ENCODE data around the gene SELENOH. TPM values are rescaled to one million over a fixed set of nuclear protein-coding genes. Genes with fewer than 3 reads are reported as not detected.
"Not testable (repeated sequence)": the region's sequence is repeated elsewhere in the genome, so short reads cannot be mapped to it uniquely, and the experiment has no call there.

Gene SELENOH
- total RNA-seq, 1 donor from 2014 or later = 78.8 TPM

DNA sequence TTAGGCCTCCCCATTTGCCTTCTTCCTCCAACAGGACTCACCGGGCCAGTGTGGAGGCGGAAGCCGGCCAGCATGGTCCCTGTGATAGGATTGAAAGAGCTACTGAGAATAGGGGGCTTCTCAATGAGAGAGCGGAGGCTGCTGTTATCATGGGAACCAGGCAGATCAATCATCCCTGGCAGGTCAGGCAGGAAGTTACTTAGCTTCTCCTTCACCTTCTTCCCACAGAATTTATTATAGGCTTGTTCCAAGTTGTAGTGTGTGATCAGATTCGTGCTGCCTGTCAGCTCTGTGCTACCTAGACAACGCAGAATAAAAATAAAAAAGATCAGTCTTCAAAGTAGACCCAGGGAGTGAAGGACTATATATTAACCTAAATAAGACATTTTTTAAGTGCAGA, 36.4 kb upstream of the SELENOH start:
- intact Hi-C loops (cut with micrococcal nuclease) = no loop called here
- Histone ChIP-seq H3K4me1 (peaks cover 4% of the 10 kb centered on the region), H3K27me3 (ENCODE audit: low read depth) (no peaks in the 10 kb centered on the region), H3K9me3 (replicated peaks) (no peaks in the 10 kb centered on the region), H3K36me3 (peaks cover 49% of the 10 kb centered on the region), H3K27ac (replicated peaks) (no peak overlapping the region), H3K4me3 (no peak overlapping the region)
- DNase-seq = no peak
- TF ChIP-seq, protein P1, sequence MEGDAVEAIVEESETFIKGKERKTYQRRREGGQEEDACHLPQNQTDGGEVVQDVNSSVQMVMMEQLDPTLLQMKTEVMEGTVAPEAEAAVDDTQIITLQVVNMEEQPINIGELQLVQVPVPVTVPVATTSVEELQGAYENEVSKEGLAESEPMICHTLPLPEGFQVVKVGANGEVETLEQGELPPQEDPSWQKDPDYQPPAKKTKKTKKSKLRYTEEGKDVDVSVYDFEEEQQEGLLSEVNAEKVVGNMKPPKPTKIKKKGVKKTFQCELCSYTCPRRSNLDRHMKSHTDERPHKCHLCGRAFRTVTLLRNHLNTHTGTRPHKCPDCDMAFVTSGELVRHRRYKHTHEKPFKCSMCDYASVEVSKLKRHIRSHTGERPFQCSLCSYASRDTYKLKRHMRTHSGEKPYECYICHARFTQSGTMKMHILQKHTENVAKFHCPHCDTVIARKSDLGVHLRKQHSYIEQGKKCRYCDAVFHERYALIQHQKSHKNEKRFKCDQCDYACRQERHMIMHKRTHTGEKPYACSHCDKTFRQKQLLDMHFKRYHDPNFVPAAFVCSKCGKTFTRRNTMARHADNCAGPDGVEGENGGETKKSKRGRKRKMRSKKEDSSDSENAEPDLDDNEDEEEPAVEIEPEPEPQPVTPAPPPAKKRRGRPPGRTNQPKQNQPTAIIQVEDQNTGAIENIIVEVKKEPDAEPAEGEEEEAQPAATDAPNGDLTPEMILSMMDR (IDR thresholded peaks at IDR 0.05; ENCODE audit: borderline replicate concordance) = no peak

DNA sequence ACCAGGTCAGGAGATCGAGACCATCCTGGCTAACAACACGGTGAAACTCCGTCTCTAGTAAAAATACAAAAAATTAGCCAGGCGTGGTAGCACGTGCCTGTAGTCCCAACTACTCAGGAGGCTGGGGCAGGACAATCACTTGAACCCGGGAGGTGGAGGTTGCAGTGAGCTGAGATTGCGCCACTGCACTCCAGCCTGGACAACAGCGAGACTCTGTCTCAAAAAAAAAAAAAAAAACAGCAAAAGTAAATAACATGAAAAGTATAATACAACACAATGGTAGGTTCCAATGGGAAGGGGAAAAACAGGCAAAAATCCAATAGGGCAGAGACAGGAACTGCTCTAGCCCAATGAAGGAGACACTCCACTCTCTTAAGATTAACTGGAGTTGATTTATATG, 35.9 kb upstream of the SELENOH start:
- H3K4me3 ChIP-seq; H3K27ac ChIP-seq (replicated peaks); DNase-seq; H3K9me3 ChIP-seq (replicated peaks); H3K27me3 ChIP-seq (ENCODE audit: low read depth); H3K4me1 ChIP-seq; intact Hi-C loops (cut with micrococcal nuclease): not testable (repeated sequence)
- peaks cover 44% of the 10 kb centered on the region for H3K36me3 ChIP-seq

DNA sequence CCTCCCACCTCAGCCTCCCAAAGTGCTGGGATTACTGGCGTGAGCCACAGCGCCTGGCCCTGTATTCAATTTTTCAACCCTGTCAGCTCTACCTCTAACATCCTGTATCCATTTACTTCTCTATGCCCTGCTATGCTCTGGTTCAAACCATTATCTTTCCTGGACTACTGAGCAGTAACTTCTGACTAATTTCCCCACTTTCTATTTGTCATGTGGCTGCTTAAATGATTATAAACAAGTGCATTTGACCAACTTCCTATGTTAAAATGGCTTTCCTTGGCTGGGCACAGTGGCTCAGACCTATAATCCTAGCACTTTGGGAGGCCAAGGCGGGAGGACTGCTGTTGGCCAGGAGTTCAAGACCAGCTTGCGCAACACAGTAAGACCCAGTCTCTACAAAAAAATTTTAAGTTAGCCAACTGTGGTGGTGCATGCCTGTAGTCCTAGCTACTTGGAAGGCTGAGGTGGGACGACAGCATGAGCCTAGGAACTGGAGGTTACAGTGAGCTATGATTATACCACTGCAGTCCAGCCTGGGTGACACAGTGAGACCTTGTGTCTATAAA, 31.4 kb upstream of the SELENOH start:
- H3K4me1 ChIP-seq = peaks cover 50% of the 10 kb centered on the region
- H3K4me3 ChIP-seq = no peak overlapping the region
- H3K36me3 ChIP-seq = peaks cover 3% of the 10 kb centered on the region
- TF ChIP-seq, protein P1 (IDR thresholded peaks at IDR 0.05; ENCODE audit: borderline replicate concordance) = no peak
- no peaks in the 10 kb centered on the region for H3K27me3 ChIP-seq (ENCODE audit: low read depth)
- intact Hi-C loops (cut with micrococcal nuclease) = no loop called here
- DNase-seq = no peak
- no peak overlapping the region for H3K27ac ChIP-seq (replicated peaks)
- no peaks in the 10 kb centered on the region for H3K9me3 ChIP-seq (replicated peaks)

DNA sequence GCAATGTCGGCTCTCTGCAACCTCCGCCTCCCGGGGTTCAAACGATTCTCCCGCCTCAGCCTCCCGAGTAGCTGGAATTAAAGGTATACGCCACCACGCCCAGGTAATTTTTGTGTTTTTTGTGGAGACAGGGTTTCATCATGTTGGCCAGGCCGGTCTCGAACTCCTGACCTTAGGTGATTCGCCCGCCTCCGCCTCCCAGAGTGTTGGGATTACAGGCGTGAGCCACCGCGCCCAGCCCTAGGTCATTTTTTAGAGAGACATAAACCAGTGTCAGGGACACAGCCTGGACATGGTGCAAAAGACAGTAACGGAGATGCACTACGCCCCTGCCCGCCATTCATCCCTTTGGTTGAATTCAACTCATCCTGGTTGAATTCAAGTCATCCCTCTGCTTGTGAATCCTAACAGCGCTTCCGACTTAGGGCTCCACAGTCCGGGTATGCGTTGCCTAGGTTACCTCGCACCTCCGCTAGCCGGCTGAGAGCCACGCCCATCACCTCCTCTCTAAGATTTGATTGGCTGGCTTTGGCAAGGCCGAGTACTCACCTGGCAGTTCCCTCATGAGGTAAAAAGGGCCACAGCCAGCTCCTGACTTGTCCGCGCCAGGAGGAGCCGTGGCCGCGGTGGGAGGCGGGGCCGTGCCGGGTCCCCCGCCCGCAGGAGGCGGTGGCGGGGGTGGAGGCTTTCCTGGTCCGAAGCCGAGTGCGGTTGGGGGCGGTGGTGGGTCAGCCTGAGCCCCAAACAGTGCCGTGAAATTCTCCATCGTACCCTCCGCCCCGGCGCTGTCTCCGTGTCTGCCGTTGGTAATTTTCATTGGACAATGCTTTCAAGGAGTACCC, 29.7 kb upstream of the SELENOH start, which contains the start of gene MED19:
Gene MED19 (minus strand): TSS at position 802 of the 842 bp plus-strand sequence. CDS start 36 bp downstream, at position 766.
- Histone ChIP-seq H3K27ac (replicated peaks) (peak within 1 kb of the TSS; percentile 92), H3K4me3 (peak within 1 kb of the TSS; percentile 87), H3K27me3 (ENCODE audit: low read depth) (no peaks in the 10 kb centered on the region), H3K9me3 (replicated peaks) (no peaks in the 10 kb centered on the region), H3K36me3 (no peaks in the 10 kb centered on the region), H3K4me1 (peaks cover 56% of the 10 kb centered on the region)
- TF ChIP-seq, protein P1 (IDR thresholded peaks at IDR 0.05; ENCODE audit: borderline replicate concordance) = no peak
- intact Hi-C loops (cut with micrococcal nuclease) = no loop called here
- DNase-seq = peak; percentile 80

DNA sequence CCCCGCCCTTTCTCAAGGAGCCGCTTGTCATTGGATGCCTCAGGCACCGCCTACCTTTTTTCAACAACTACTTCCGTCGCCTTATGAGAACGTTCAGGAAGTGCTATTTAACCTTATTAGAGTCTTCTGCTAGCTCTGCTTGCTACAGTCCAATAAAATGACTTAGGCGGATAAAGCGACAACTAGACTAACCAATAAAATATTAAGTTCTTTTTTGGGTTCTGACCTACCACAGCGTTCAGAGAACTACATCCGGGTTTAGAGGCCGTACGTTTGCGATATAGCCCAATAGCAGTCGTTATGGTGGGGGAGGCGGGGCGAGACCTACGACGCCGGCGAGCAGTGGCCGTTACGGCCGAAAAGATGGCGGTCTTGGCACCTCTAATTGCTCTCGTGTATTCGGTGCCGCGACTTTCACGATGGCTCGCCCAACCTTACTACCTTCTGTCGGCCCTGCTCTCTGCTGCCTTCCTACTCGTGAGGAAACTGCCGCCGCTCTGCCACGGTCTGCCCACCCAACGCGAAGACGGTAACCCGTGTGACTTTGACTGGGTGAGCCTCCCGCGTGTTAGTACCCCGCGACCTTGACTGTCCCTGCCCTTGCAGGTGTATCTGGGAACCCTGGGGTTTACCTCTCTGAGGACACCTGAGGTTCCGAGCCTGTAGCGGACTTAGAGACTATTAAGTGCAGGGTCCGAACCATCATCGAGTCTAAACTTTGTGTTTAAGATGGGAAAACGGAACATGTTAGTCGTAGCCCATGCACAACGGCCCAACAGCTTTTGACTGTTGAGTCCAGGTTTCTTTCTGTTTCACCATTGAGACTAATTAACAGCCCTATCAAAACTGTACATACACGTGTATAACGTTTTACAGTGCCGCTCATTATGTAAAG, 28.8 kb upstream of the SELENOH start, which contains the start of gene TMX2:
Gene TMX2 (plus strand): TSS at position 338 of the 895 bp plus-strand sequence. CDS start 26 bp downstream, at position 364.
- intact Hi-C loops (cut with micrococcal nuclease) = no loop called here
- peaks cover 56% of the 10 kb centered on the region for H3K4me1 ChIP-seq
- H3K27me3 ChIP-seq (ENCODE audit: low read depth) = no peaks in the 10 kb centered on the region

More for the DNA sequence above, 28.8 kb upstream of the SELENOH start, which contains the start of gene TMX2:
- peak; percentile 92 for DNase-seq
- H3K27ac ChIP-seq (replicated peaks) = peak within 1 kb of the TSS; percentile 92
- no peaks in the 10 kb centered on the region for H3K9me3 ChIP-seq (replicated peaks)
- no peaks in the 10 kb centered on the region for H3K36me3 ChIP-seq
- H3K4me3 ChIP-seq = peak within 1 kb of the TSS; percentile 87
- TF ChIP-seq, protein P1 (IDR thresholded peaks at IDR 0.05; ENCODE audit: borderline replicate concordance) = no peak

All from left ventricle myocardium inferior (tissue), 1 donor.